Thyroid gland (tissue), 4 donors: Measurements from ENCODE around the gene FAM120B.

Experiments
- CTCF ChIP-seq, 6 experiments: fragments of 200-600 bp in 3 of 6; fragments of 450-650 bp in 3 of 6; sonication (generic) in 3 of 6; IDR thresholded peaks; one replicate each; pipeline ENCODE4 v1.5.1; 2016 to 2019; ENCODE audit warnings: antibody characterized with exemption in 6 of 6, mild to moderate bottlenecking in 2 of 6, inconsistent platforms in 1 of 6, moderate library complexity in 1 of 6
- POLR2A ChIP-seq, 2 donors: fragments of 450-650 bp; IDR thresholded peaks; one replicate each; pipeline ENCODE4 v1.6.1; 2017; ENCODE audit warnings: antibody characterized with exemption in 2 of 2, mild to moderate bottlenecking in 2 of 2, moderate library complexity in 1 of 2

DNA sequence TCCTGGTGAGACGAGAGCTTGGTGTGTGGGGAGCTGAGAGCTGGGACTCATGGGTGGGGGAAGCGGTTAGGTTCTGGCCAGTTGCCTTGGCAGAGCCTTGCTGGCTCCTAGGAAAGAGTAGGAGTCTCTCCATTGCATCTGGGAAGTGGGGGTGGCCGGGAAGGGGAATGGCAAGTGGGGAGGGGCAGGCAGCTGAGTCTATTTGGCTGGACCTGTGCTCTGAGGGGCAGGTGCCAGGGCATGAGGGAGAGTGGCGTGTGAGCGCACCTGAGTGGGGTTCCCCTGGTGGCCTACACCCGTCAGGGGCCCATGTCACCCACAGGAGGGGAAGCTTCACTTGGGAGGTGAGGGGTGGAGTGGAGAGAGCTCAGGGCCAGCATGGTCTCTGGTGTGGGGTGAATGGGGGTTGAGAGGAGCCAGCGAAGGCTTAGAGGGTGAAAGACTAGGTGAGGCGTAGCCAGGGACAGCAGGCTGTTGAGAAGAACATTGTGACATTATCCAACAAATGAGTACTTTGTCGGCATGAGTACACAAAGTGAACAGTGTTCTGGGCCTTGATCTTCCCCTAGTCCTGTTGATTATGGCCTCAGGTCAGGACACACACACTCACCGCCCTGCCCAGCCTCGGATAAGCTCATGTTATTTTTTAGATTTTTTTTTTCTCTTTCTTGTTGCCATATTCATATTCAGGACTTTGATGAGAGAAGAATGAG lies 59.8 kb downstream of the FAM120B start:
- TF ChIP-seq CTCF (IDR thresholded peaks at IDR 0.05) = no peak
- TF ChIP-seq POLR2A (IDR thresholded peaks at IDR 0.05) = no peak
